ENCODE results near the gene CLIC3.

CLIC3 gene

DNA sequence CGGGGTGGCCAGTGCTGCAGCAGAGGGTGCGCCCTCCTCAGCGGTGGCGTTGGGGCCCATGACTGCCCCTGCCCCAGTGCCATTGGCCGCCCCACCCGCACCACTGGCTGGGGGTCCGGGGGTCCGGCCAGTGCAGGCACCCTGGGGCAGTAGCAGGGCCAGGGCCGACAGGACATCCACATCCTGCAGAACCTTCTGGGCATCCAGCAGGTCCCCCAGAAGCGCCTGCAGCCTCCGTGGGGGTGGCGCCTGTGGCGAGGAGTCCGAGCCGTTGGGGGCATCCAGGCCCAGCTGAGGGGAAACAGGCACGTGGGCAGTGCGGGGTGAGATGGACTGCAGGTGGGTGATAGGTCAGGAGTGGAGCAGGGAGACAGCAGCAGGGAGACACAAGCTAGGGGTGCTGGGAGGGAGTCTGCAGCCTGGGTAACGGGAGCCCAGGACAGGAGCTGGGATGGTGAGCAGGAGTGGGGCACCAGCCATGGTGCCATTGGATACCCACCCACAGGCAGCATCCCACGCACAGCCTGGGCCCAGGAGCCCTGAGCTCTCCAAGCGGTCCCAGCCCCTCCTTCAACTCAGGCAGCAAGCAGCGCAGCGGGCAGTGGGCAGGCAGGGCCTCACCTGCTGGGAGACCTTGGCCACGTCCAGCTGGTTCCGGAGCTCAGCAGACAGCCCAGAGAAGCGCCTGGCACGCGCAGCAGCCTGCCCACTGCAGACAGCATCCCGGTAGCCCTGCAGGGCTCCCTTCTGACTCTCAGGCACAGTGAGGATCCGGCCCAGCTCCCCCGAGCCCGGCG is 24.6 kb upstream of the CLIC3 start:
- TF ChIP-seq, protein P1, sequence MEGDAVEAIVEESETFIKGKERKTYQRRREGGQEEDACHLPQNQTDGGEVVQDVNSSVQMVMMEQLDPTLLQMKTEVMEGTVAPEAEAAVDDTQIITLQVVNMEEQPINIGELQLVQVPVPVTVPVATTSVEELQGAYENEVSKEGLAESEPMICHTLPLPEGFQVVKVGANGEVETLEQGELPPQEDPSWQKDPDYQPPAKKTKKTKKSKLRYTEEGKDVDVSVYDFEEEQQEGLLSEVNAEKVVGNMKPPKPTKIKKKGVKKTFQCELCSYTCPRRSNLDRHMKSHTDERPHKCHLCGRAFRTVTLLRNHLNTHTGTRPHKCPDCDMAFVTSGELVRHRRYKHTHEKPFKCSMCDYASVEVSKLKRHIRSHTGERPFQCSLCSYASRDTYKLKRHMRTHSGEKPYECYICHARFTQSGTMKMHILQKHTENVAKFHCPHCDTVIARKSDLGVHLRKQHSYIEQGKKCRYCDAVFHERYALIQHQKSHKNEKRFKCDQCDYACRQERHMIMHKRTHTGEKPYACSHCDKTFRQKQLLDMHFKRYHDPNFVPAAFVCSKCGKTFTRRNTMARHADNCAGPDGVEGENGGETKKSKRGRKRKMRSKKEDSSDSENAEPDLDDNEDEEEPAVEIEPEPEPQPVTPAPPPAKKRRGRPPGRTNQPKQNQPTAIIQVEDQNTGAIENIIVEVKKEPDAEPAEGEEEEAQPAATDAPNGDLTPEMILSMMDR (IDR thresholded peaks at IDR 0.05; ENCODE audit: insufficient read depth, low read depth, low read length, missing control alignments), result no peak

DNA sequence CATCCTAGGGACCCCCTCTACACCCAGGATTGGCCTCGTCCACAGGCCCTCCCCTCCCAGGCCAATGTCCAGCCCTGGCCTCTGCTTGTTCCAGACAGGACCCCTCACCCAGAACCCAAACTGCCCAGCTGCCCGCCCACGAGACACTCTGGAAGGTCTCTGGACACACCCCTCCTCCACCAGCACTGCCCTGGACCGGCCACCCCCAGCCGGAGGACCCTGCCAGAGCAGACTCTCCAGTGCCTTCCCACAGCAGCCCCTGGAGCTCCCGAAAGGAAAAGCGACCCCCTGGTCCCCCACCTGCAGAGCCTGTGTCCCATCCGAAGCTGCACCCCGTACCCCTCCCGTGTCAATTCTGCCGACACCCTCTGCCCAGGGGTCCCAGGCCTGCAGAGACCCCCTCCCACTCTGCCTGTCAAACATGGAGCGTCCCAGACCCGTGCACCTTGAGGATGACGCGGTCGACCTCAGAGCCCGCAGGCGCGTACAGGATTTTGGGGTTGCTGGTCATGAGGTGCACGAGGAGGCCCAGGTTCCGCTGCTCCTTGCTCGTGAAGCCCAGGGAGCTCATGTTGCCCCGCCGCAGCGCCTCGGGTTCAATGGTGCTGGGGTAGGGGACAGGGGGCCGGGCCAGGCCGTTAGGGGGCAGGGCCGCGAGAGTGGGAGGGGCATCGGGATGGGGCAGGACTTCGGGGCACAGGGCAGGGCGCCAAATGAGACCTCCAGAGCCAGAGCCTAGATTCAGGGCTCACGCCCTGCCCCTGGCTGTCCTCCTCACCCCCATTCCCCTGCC is 23.7 kb upstream of the CLIC3 start:
- TF ChIP-seq, protein P1 (IDR thresholded peaks at IDR 0.05; ENCODE audit: insufficient read depth, low read depth, low read length, missing control alignments), result no peak
- H3K4me3 ChIP-seq (ENCODE audit: low read depth, low read length), result no peak overlapping the region
- no peak for DNase-seq (ENCODE audit: low read depth)

More for the DNA sequence above, 24.6 kb upstream of the CLIC3 start:
- no peak for DNase-seq (ENCODE audit: low read depth)
- H3K4me3 ChIP-seq (ENCODE audit: low read depth, low read length), result no peak overlapping the region

DNA sequence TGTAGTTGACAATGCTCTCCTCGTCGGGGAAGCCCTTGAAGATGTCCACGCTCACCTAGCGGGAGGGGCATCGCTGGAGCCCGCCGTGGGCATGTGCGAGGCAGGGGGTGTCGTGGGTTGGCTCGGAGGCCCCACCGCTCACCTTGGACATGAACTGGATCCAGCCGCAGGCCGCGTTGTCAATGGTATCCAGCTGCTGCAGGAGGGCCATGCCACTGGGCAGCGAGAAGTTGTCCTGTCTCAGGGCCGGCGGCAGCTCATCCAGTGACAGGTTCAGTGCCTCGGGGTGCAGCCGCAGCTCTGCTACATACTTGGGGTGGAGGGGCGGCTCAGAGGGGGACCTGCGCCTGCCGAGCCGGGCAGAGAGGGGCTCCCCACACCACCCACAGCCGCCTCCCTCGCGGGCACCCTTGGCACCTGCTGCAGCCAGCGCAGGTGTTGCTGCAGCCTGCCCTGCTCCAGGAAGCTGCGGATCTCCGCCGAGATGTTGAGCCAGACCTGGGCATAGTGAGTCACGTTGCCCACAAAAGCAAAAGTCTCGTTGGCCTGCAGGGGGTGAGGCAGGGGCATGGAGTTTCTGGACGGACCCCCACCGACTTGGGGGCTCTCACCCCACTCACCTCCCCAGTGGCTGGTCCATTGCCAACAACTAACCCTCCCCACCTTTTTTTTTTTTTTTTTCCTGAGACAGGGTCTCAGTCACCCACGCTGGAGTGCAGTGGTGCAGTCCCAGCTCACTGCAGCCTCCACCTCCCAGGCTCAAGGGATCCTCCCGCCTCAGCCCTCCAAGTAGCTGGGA is 22.6 kb upstream of the CLIC3 start:
- no peak for DNase-seq (ENCODE audit: low read depth)
- H3K4me3 ChIP-seq (ENCODE audit: low read depth, low read length), result no peak overlapping the region
- TF ChIP-seq, protein P1 (IDR thresholded peaks at IDR 0.05; ENCODE audit: insufficient read depth, low read depth, low read length, missing control alignments), result no peak

DNA sequence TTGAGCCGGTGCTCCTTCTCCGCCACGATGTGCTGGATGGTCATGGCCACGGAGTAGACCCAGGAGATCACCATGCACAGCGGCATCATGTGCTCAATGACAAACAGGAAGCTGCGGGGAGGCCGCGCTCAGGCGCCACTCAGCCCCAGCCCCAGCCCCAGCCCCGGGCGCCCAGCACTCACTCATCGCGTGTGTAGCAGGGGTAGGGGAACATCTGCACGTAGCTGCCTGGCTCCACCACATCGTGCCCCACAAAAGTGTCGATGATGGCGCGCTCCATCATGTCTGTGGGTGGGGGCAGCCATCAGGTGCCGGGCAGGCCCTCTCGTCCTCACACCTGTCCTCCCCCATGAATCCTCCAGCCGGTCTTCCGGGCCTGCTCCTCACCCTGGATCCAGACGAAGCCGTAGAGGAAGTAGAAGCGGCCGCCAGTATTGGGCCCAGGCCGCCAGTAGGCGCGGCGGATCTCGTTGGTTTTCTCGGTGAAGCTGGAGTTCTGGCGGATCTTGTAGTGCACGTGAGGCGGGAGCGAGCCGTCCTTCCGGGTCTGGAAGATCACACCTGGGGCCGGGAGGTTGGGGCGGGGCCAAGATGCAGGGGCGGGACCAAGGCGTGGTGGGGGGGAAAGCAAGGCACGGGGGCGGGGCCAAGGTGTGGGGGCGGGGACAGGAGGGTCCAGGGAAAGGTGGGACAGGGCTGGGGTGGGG is 21.6 kb upstream of the CLIC3 start:
- TF ChIP-seq, protein P1 (IDR thresholded peaks at IDR 0.05; ENCODE audit: insufficient read depth, low read depth, low read length, missing control alignments), result no peak
- no peak for DNase-seq (ENCODE audit: low read depth)
- H3K4me3 ChIP-seq (ENCODE audit: low read depth, low read length), result no peak overlapping the region

DNA sequence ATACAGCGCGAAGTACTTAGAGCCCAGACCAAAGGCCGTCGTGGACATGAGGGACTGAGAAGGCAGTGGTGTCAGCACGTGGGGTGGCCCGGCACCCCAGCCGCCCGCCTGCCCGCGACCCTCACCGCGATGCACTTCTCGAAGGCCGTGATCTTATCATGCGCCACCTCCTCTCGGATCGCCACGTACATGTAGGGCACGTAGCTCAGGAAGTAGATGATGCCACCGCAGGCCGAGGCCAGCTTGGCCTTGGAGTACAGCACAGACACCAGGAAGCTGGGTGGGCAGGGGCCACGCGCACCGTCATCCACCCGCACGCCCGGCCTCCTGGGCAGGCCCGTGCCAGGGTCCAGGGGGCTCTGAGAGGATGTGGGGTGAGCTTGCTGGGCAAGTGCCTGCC is 20.7 kb upstream of the CLIC3 start:
- TF ChIP-seq, protein P1 (IDR thresholded peaks at IDR 0.05; ENCODE audit: insufficient read depth, low read depth, low read length, missing control alignments), result no peak
- DNase-seq (ENCODE audit: low read depth), result no peak
- no peak overlapping the region for H3K4me3 ChIP-seq (ENCODE audit: low read depth, low read length)

DNA sequence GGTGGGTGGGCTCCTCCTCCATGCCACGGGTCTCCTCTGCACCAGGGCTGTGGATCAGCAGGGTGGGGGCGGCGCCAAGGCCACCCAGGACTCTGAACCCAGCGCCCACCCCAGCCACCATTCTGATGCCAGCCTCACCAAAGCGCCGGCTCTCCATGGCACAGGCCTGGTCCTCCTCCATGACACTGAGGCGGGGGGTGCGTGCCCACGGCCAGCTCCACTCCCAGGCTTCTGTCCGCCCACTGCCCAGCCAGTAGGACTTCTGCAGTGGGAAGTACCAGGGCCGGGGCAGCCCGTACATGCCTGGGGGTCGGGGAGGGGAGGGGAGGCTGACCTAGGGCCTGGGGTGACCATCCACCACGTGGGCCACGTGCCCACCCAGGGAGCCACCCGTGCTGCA is 20.1 kb upstream of the CLIC3 start:
- TF ChIP-seq, protein P1 (IDR thresholded peaks at IDR 0.05; ENCODE audit: insufficient read depth, low read depth, low read length, missing control alignments), result no peak
- no peak for DNase-seq (ENCODE audit: low read depth)
- no peak overlapping the region for H3K4me3 ChIP-seq (ENCODE audit: low read depth, low read length)

All from GM12865 (cell line).